ENCODE results near the gene DNAH3. TPM values are rescaled to one million over a fixed set of nuclear protein-coding genes. Genes with fewer than 3 reads are reported as not detected.

The DNAH3 gene
- total RNA-seq, 1 donor from 2014 or later, result not detected

DNA sequence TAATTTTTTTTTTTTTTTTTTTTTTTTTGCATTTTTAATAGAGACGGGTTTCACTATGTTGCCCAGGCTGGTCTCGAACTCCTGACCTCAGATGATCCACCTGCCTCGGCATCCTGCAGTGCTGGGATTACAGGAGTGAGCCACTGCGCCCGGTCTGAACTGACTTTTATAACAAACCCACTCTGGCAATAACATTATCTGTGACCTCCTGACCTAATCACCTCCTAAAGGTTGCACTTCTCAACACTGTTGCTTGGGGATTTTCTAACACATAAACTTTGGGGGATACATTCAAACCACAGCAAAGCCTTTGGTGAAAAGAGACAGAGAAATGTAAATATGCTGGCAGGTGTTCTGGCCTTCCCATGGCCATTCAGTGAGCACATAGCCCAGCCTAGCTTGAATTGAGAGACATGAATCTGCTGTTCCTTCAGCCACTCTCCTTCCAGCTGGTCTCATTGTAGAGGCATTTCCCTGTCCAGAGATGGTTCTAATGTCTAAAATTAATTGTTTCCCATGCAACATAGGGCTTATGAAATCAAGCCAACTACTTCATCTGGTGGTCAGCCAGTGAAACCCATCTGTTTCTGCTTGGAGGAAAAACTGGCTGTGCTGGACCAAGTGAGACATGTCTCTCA lies 221.8 kb downstream of the DNAH3 start:
- no peak for DNase-seq (ENCODE audit: extremely low spot score, unreplicated experiment)
- Mint-ChIP-seq H3K27ac (no peak overlapping the region), H3K27me3 (no peaks in the 10 kb centered on the region), H3K4me3 (no peak overlapping the region), H3K4me1 (ENCODE audit: unreplicated experiment) (no peaks in the 10 kb centered on the region), H3K9me3 (no peaks in the 10 kb centered on the region), H3K36me3 (no peaks in the 10 kb centered on the region)
- TF ChIP-seq, protein P1, sequence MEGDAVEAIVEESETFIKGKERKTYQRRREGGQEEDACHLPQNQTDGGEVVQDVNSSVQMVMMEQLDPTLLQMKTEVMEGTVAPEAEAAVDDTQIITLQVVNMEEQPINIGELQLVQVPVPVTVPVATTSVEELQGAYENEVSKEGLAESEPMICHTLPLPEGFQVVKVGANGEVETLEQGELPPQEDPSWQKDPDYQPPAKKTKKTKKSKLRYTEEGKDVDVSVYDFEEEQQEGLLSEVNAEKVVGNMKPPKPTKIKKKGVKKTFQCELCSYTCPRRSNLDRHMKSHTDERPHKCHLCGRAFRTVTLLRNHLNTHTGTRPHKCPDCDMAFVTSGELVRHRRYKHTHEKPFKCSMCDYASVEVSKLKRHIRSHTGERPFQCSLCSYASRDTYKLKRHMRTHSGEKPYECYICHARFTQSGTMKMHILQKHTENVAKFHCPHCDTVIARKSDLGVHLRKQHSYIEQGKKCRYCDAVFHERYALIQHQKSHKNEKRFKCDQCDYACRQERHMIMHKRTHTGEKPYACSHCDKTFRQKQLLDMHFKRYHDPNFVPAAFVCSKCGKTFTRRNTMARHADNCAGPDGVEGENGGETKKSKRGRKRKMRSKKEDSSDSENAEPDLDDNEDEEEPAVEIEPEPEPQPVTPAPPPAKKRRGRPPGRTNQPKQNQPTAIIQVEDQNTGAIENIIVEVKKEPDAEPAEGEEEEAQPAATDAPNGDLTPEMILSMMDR (conservative IDR thresholded peaks at IDR 0.05), result no peak

DNA sequence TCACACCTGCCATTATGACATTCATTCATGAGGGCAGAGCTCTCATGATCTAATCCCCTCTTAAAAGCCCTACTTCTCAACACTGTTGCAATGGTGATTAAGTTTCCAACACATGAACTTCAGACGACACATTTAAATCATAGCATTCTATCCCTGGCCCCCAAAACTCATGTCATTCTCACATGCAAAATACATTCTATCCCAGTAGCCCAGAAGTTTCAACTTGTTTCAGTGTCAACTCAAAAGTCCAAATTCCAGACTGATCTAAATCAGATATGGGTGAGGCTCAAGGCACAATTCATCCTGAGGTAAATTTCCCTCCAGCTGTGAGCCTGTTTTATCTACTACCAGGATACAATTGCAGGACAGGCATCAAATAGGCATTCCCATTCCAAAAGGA lies 224.9 kb downstream of the DNAH3 start:
- Mint-ChIP-seq H3K27me3 (no peaks in the 10 kb centered on the region), H3K36me3 (peaks cover 3% of the 10 kb centered on the region), H3K9me3 (no peaks in the 10 kb centered on the region), H3K4me1 (ENCODE audit: unreplicated experiment) (no peaks in the 10 kb centered on the region), H3K27ac (no peak overlapping the region), H3K4me3 (no peak overlapping the region)
- DNase-seq (ENCODE audit: extremely low spot score, unreplicated experiment), result no peak
- TF ChIP-seq, protein P1 (conservative IDR thresholded peaks at IDR 0.05), result no peak

GRCh38 chr16:20923876-20924275 lies 226.8 kb downstream of the DNAH3 start:
- Mint-ChIP-seq H3K4me3 (no peak overlapping the region), H3K36me3 (peaks cover 7% of the 10 kb centered on the region), H3K9me3 (no peaks in the 10 kb centered on the region), H3K4me1 (ENCODE audit: unreplicated experiment) (no peaks in the 10 kb centered on the region), H3K27me3 (no peaks in the 10 kb centered on the region), H3K27ac (no peak overlapping the region)
- no peak for DNase-seq (ENCODE audit: extremely low spot score, unreplicated experiment)
- TF ChIP-seq, protein P1 (conservative IDR thresholded peaks at IDR 0.05), result no peak

DNA sequence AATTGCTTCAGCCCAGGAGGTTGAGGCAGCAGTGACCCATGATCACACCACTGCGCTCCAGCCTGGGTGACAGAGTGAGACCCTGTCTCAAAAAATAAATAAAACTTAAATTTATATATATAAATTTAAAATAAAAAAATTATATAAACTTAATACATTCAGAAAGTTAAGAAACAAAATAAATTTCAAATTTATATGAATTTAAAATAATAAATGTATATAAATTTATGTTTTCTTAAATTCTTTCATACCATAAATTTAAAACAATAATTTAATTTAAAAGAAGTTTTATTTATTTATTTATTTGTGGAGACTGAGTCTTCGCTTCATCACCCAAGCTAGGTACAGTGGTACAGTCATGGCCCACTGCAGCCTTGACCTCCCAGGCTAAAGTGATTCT lies 229.8 kb downstream of the DNAH3 start:
- H3K27ac Mint-ChIP-seq, result no peak overlapping the region

GRCh38 chr16:20920091-20920490 lies 230.6 kb downstream of the DNAH3 start:
- Mint-ChIP-seq H3K4me3 (no peak overlapping the region), H3K27ac (no peak overlapping the region), H3K9me3 (no peaks in the 10 kb centered on the region), H3K4me1 (ENCODE audit: unreplicated experiment) (peaks cover 4% of the 10 kb centered on the region), H3K27me3 (no peaks in the 10 kb centered on the region), H3K36me3 (peaks cover 25% of the 10 kb centered on the region)
- TF ChIP-seq, protein P1 (conservative IDR thresholded peaks at IDR 0.05), result no peak
- no peak for DNase-seq (ENCODE audit: extremely low spot score, unreplicated experiment)

More for the DNA sequence above, 229.8 kb downstream of the DNAH3 start:
- Mint-ChIP-seq H3K4me3 (no peak overlapping the region), H3K9me3 (no peaks in the 10 kb centered on the region), H3K36me3 (peaks cover 22% of the 10 kb centered on the region), H3K27me3 (no peaks in the 10 kb centered on the region), H3K4me1 (ENCODE audit: unreplicated experiment) (peaks cover under 1% of the 10 kb centered on the region)
- TF ChIP-seq, protein P1 (conservative IDR thresholded peaks at IDR 0.05), result no peak
- DNase-seq (ENCODE audit: extremely low spot score, unreplicated experiment), result no peak

All from type B pancreatic cell (in vitro differentiated cells).